GM18907 (cell line): ENCODE results near the gene PRKCSH.
A peak's percentile ranks its signal among the peaks of the same experiment; 100 is the strongest.
"Not testable (repeated sequence)": the region's sequence is repeated elsewhere in the genome, so short reads cannot be mapped to it uniquely, and the experiment has no call there.

Source experiments
- ATAC-seq: cut with Tn5 transposase; IDR thresholded peaks from one replicate; pipeline ENCODE4 v1.9.1; 2021; ENCODE audit warnings: mild to moderate bottlenecking, moderate library complexity; ENCODE audit not compliant: unreplicated experiment

Gene PRKCSH

GRCh38 chr19:11435057-11435832 lies at the start of gene PRKCSH, which contains the start of gene ODAD3:
TSS of gene PRKCSH (plus strand) at chr19:11435635. CDS start at chr19:11436118, 483 bp downstream.
TSS of gene ODAD3 (minus strand) at chr19:11435121. CDS start at chr19:11435016, 105 bp downstream.
- ATAC-seq, result peak; percentile 89

- ATAC-seq, result no peak
Observed at GRCh38 chr19:11387162-11388034, 48.0 kb upstream of the PRKCSH start.

GRCh38 chr19:11390359-11390758 lies 45.1 kb upstream of the PRKCSH start:
- ATAC-seq, result no peak

GRCh38 chr19:11390933-11391680 lies 44.3 kb upstream of the PRKCSH start:
- no peak for ATAC-seq

GRCh38 chr19:11397089-11397610 lies 38.3 kb upstream of the PRKCSH start:
- no peak for ATAC-seq

GRCh38 chr19:11399667-11400066 lies 35.8 kb upstream of the PRKCSH start:
- ATAC-seq, result no peak

- no peak for ATAC-seq
Observed at GRCh38 chr19:11400798-11401197, 34.6 kb upstream of the PRKCSH start.

GRCh38 chr19:11401808-11402543 lies 33.5 kb upstream of the PRKCSH start:
- ATAC-seq, result no peak

GRCh38 chr19:11404588-11405222 lies 30.7 kb upstream of the PRKCSH start:
- no peak for ATAC-seq

GRCh38 chr19:11405846-11406643 lies 29.4 kb upstream of the PRKCSH start:
- no peak for ATAC-seq

- not testable (repeated sequence) for ATAC-seq
Observed at GRCh38 chr19:11406703-11407236, 28.7 kb upstream of the PRKCSH start.

- no peak for ATAC-seq
Observed at GRCh38 chr19:11408591-11408990, 26.8 kb upstream of the PRKCSH start.

- ATAC-seq, result no peak
Observed at GRCh38 chr19:11410682-11411081, 24.8 kb upstream of the PRKCSH start.

GRCh38 chr19:11414544-11414943 lies 20.9 kb upstream of the PRKCSH start:
- ATAC-seq, result no peak

- no peak for ATAC-seq
Observed at GRCh38 chr19:11416346-11417052, 18.9 kb upstream of the PRKCSH start.

GRCh38 chr19:11418094-11418548 lies 17.3 kb upstream of the PRKCSH start:
- ATAC-seq, result no peak

GRCh38 chr19:11418549-11419506 lies 16.6 kb upstream of the PRKCSH start, which contains the start of gene RGL3:
TSS of gene RGL3 (minus strand) at chr19:11419314. CDS start at chr19:11419278, 36 bp downstream.
- no peak for ATAC-seq
